GM18868 (cell line): ENCODE results near the gene TTC9B.

ENCODE experiments used
- ATAC-seq: cut with Tn5 transposase; IDR thresholded peaks from one replicate; pipeline ENCODE4 v1.9.1; 2021; ENCODE audit warnings: mild to moderate bottlenecking, moderate library complexity; ENCODE audit not compliant: unreplicated experiment

The TTC9B gene

GRCh38 chr19:40216777-40217026, 1.5 kb downstream of the TTC9B start:
- no peak for ATAC-seq

GRCh38 chr19:40216013-40216776, 2.0 kb downstream of the TTC9B start:
- ATAC-seq: no peak

GRCh38 chr19:40214936-40215335, 3.2 kb downstream of the TTC9B start:
- no peak for ATAC-seq

- ATAC-seq: no peak
Observed at GRCh38 chr19:40213882-40214570, 4.2 kb downstream of the TTC9B start.

GRCh38 chr19:40213251-40213829, 4.8 kb downstream of the TTC9B start:
- no peak for ATAC-seq

- no peak for ATAC-seq
Observed at GRCh38 chr19:40210889-40211288, 7.3 kb downstream of the TTC9B start.

- no peak for ATAC-seq
Observed at GRCh38 chr19:40208602-40209001, 9.6 kb downstream of the TTC9B start.

GRCh38 chr19:40205760-40206159, 12.4 kb downstream of the TTC9B start:
- no peak for ATAC-seq

GRCh38 chr19:40204381-40204780, 13.8 kb downstream of the TTC9B start:
- no peak for ATAC-seq

GRCh38 chr19:40200341-40201099, 17.7 kb downstream of the TTC9B start:
- no peak for ATAC-seq

- no peak for ATAC-seq
Observed at GRCh38 chr19:40198272-40198990, 19.8 kb downstream of the TTC9B start.

GRCh38 chr19:40193587-40193849, 24.7 kb downstream of the TTC9B start:
- ATAC-seq: no peak

GRCh38 chr19:40192758-40193586, 25.2 kb downstream of the TTC9B start:
- ATAC-seq: no peak

GRCh38 chr19:40191836-40192646, 26.1 kb downstream of the TTC9B start:
- peak; percentile 24 for ATAC-seq

- ATAC-seq: peak; percentile 75
Observed at GRCh38 chr19:40190891-40191835, 27.0 kb downstream of the TTC9B start, which contains the start of gene MAP3K10. Gene MAP3K10, plus strand, starts transcription at chr19:40191426. Its CDS starts 606 bp downstream, at chr19:40192032.

GRCh38 chr19:40184273-40184672, 33.9 kb downstream of the TTC9B start:
- ATAC-seq: no peak

- ATAC-seq: no peak
Observed at GRCh38 chr19:40178756-40179155, 39.4 kb downstream of the TTC9B start.
